ENCODE results near the gene CHTF8. TPM values are rescaled to one million over a fixed set of nuclear protein-coding genes. Genes with fewer than 3 reads are reported as not detected.

Gene CHTF8
- total RNA-seq, 1 donor from 2014 or later = 124 TPM

- intact Hi-C loops (cut with micrococcal nuclease) = no loop called here
- no peak for DNase-seq
- Mint-ChIP-seq H3K27ac (no peak overlapping the region), H3K9me3 (no peaks in the 10 kb centered on the region), H3K4me3 (no peak overlapping the region), H3K4me1 (no peaks in the 10 kb centered on the region), H3K27me3 (no peaks in the 10 kb centered on the region), H3K36me3 (ENCODE audit: low read depth) (no peaks in the 10 kb centered on the region)
Observed at GRCh38 chr16:69079697-69080096, 52.7 kb downstream of the CHTF8 start.

GRCh38 chr16:69078073-69078472 lies 54.3 kb downstream of the CHTF8 start:
- intact Hi-C loops (cut with micrococcal nuclease) = no loop called here
- no peak for DNase-seq
- Mint-ChIP-seq H3K9me3 (no peaks in the 10 kb centered on the region), H3K4me3 (no peak overlapping the region), H3K27me3 (no peaks in the 10 kb centered on the region), H3K36me3 (ENCODE audit: low read depth) (no peaks in the 10 kb centered on the region), H3K4me1 (no peaks in the 10 kb centered on the region), H3K27ac (no peak overlapping the region)

- intact Hi-C loops (cut with micrococcal nuclease) = no loop called here
- Mint-ChIP-seq H3K27ac (no peak overlapping the region), H3K9me3 (no peaks in the 10 kb centered on the region), H3K36me3 (ENCODE audit: low read depth) (no peaks in the 10 kb centered on the region), H3K4me3 (no peak overlapping the region), H3K27me3 (no peaks in the 10 kb centered on the region), H3K4me1 (no peaks in the 10 kb centered on the region)
- no peak for DNase-seq
Observed at GRCh38 chr16:69077251-69077650, 55.1 kb downstream of the CHTF8 start.

GRCh38 chr16:69073181-69073702 lies 59.1 kb downstream of the CHTF8 start:
- Mint-ChIP-seq H3K4me1 (no peaks in the 10 kb centered on the region), H3K27ac (no peak overlapping the region), H3K9me3 (no peaks in the 10 kb centered on the region), H3K4me3 (no peak overlapping the region), H3K36me3 (ENCODE audit: low read depth) (no peaks in the 10 kb centered on the region), H3K27me3 (no peaks in the 10 kb centered on the region)
- no peak for DNase-seq
- intact Hi-C loops (cut with micrococcal nuclease) = no loop called here

- H3K27ac Mint-ChIP-seq = no peak overlapping the region
- H3K4me3 Mint-ChIP-seq = no peak overlapping the region
Observed at GRCh38 chr16:69072640-69072974, 59.8 kb downstream of the CHTF8 start.

GRCh38 chr16:69071036-69071435 lies 61.4 kb downstream of the CHTF8 start:
- intact Hi-C loops (cut with micrococcal nuclease) = no loop called here

More at GRCh38 chr16:69072640-69072974, 59.8 kb downstream of the CHTF8 start:
- Mint-ChIP-seq H3K4me1 (no peaks in the 10 kb centered on the region), H3K36me3 (ENCODE audit: low read depth) (no peaks in the 10 kb centered on the region), H3K27me3 (no peaks in the 10 kb centered on the region), H3K9me3 (no peaks in the 10 kb centered on the region)
- intact Hi-C loops (cut with micrococcal nuclease) = no loop called here
- no peak for DNase-seq

GRCh38 chr16:69069504-69069903 lies 62.9 kb downstream of the CHTF8 start:
- no peaks in the 10 kb centered on the region for H3K9me3 Mint-ChIP-seq
- no peak overlapping the region for H3K4me3 Mint-ChIP-seq
- no peak overlapping the region for H3K27ac Mint-ChIP-seq
- intact Hi-C loops (cut with micrococcal nuclease) = no loop called here
- H3K27me3 Mint-ChIP-seq = no peaks in the 10 kb centered on the region
- no peaks in the 10 kb centered on the region for H3K36me3 Mint-ChIP-seq (ENCODE audit: low read depth)
- no peaks in the 10 kb centered on the region for H3K4me1 Mint-ChIP-seq
- DNase-seq = no peak

More at GRCh38 chr16:69071036-69071435, 61.4 kb downstream of the CHTF8 start:
- H3K27ac Mint-ChIP-seq = no peak overlapping the region
- H3K36me3 Mint-ChIP-seq (ENCODE audit: low read depth) = no peaks in the 10 kb centered on the region
- H3K4me1 Mint-ChIP-seq = no peaks in the 10 kb centered on the region
- no peak for DNase-seq
- no peak overlapping the region for H3K4me3 Mint-ChIP-seq
- no peaks in the 10 kb centered on the region for H3K27me3 Mint-ChIP-seq
- H3K9me3 Mint-ChIP-seq = no peaks in the 10 kb centered on the region

Other genes with a start within 250 kb of the CHTF8 start
- gene HAS3, start 26.9 kb downstream of the CHTF8 start, total RNA-seq = 0.56 and 0.64 TPM in 2 replicates
- 126 and 131 TPM in 2 replicates for gene UTP4, start 61 bp upstream of the CHTF8 start, total RNA-seq
- gene SNTB2, start 54.6 kb upstream of the CHTF8 start, total RNA-seq = 21.4 and 23.3 TPM in 2 replicates
- gene VPS4A, start 178.8 kb upstream of the CHTF8 start, total RNA-seq = 37.7 and 39.7 TPM in 2 replicates
- 18.2 and 21.9 TPM in 2 replicates for gene PDF, start 198.0 kb upstream of the CHTF8 start, total RNA-seq
- gene COG8, start 207.0 kb upstream of the CHTF8 start, total RNA-seq = 44.1 and 44.6 TPM in 2 replicates
- 81.2 and 84.8 TPM in 2 replicates for gene NIP7, start 207.2 kb upstream of the CHTF8 start, total RNA-seq
- 1.6 and 1.7 TPM in 2 replicates for gene TMED6, start 219.2 kb upstream of the CHTF8 start, total RNA-seq

Measured in activated CD4-positive, alpha-beta T cell treated with anti-CD3 and anti-CD28 coated beads, Interleukin-2, amount 10 ng/mL, durations not matched to agents 24 days and 14 days (primary cell).